HepG2 (cell line): ENCODE results near the gene FABP1. TPM values are rescaled to one million over a fixed set of nuclear protein-coding genes. Genes with fewer than 3 reads are reported as not detected.

Experiments
- AHDC1 ChIP-seq: sonication (generic); formaldehyde crosslinking; IDR thresholded peaks from 2 replicates; pipeline ENCODE4 v1.5.1; 2020; ENCODE audit warnings: mild to moderate bottlenecking, missing genetic modification reagents, borderline replicate concordance
- ATF6 ChIP-seq: sonication (generic); formaldehyde crosslinking; conservative IDR thresholded peaks from 2 replicates; pipeline ENCODE4 v1.4.0; 2020; ENCODE audit warnings: missing genetic modification reagents
- DBP ChIP-seq: sonication (generic); formaldehyde crosslinking; IDR thresholded peaks from 2 replicates; pipeline ENCODE4 v1.4.0; 2020; ENCODE audit warnings: missing genetic modification reagents; ENCODE audit errors: not compliant biosample characterization
- E2F2 ChIP-seq: sonication (generic); formaldehyde crosslinking; IDR thresholded peaks from 2 replicates; pipeline ENCODE4 v1.4.0; 2020; ENCODE audit warnings: missing genetic modification reagents, borderline replicate concordance
- FLYWCH1 ChIP-seq: sonication (generic); formaldehyde crosslinking; IDR thresholded peaks from 2 replicates; pipeline ENCODE4 v1.8.1; 2023; ENCODE audit warnings: mild to moderate bottlenecking, missing genetic modification reagents
- FOXA3 ChIP-seq: IDR thresholded peaks from 2 replicates; pipeline ENCODE4 v1.6.1; 2016; ENCODE audit warnings: missing genetic modification reagents, missing compliant biosample characterization
- KAT7 ChIP-seq: IDR thresholded peaks from 2 replicates; pipeline ENCODE4 v1.6.1; 2018; ENCODE audit warnings: borderline replicate concordance, missing compliant biosample characterization
- NCOA5 ChIP-seq: sonication (generic); formaldehyde crosslinking; IDR thresholded peaks from 2 replicates; pipeline ENCODE4 v1.4.0; 2020; ENCODE audit warnings: missing genetic modification reagents
- PHF20 ChIP-seq: sonication (generic); formaldehyde crosslinking; IDR thresholded peaks from 2 replicates; pipeline ENCODE4 v1.5.0; 2020; ENCODE audit warnings: mild to moderate bottlenecking, missing genetic modification reagents
- ZEB1 ChIP-seq: IDR thresholded peaks from 2 replicates; pipeline ENCODE4 v1.6.1; 2012; ENCODE audit warnings: mild to moderate bottlenecking, low read depth, inconsistent platforms; ENCODE audit not compliant: insufficient replicate concordance
- ZNF17 ChIP-seq: sonication (generic); formaldehyde crosslinking; IDR thresholded peaks from 2 replicates; pipeline ENCODE4 v1.5.0; 2020; ENCODE audit warnings: mild to moderate bottlenecking, missing genetic modification reagents
- ZNF207 ChIP-seq: fragments of 450-650 bp; IDR thresholded peaks from 2 replicates; pipeline ENCODE4 v1.6.1; 2016; ENCODE audit warnings: antibody characterized with exemption, borderline replicate concordance
- ZNF496 ChIP-seq: sonication (generic); formaldehyde crosslinking; IDR thresholded peaks from 2 replicates; pipeline ENCODE4 v1.8.1; 2023; ENCODE audit warnings: mild to moderate bottlenecking, moderate library complexity, missing genetic modification reagents; ENCODE audit not compliant: insufficient replicate concordance
- ZNF512 ChIP-seq: sonication (generic); formaldehyde crosslinking; IDR thresholded peaks from 2 replicates; pipeline ENCODE4 v1.4.0; 2020; ENCODE audit warnings: mild to moderate bottlenecking, missing genetic modification reagents
- ZNF558 ChIP-seq: sonication (generic); formaldehyde crosslinking; IDR thresholded peaks from 2 replicates; pipeline ENCODE4 v1.9.0; 2022; ENCODE audit warnings: mild to moderate bottlenecking, missing genetic modification reagents, borderline replicate concordance
- ZNF580 ChIP-seq: IDR thresholded peaks from 2 replicates; pipeline ENCODE4 v1.6.1; 2016; ENCODE audit warnings: low read depth, borderline replicate concordance
- ZNF616 ChIP-seq: sonication (generic); formaldehyde crosslinking; IDR thresholded peaks from 2 replicates; pipeline ENCODE4 v1.5.0; 2020; ENCODE audit warnings: low read depth, mild to moderate bottlenecking, missing genetic modification reagents
- ZNF776 ChIP-seq: sonication (generic); formaldehyde crosslinking; IDR thresholded peaks from 2 replicates; pipeline ENCODE4 v1.4.0; 2020; ENCODE audit warnings: mild to moderate bottlenecking, missing genetic modification reagents
- ZSCAN29 ChIP-seq: sonication (generic); formaldehyde crosslinking; conservative IDR thresholded peaks from 2 replicates; pipeline ENCODE4 v1.4.0; 2020; ENCODE audit warnings: mild to moderate bottlenecking, missing genetic modification reagents
- polyA plus RNA-seq, 8 experiments: library from polyadenylated mRNA; depleted of rRNA in 3 of 8; stranded (reverse) in 7 of 8; unstranded in 1 of 8; fragments of >200 nt; fragmentation: Illumina TruSeq in 4 of 8; extraction: Trizol in 4 of 8; gene quantifications; 2 replicates each; pipeline versions ENCODE4 v1.2.1 to v1.2.3, GENCODE V29; 2011 to 2016; ENCODE audit warnings: low read depth in 4 of 8, missing spikeins in 1 of 8, mixed read lengths in 1 of 8; ENCODE audit not compliant: insufficient read depth in 1 of 8
- total RNA-seq, 5 experiments: library from RNA; depleted of rRNA; stranded (reverse); fragments of >200 nt; fragmentation: Illumina TruSeq; extraction: Trizol; gene quantifications; 2 replicates each; pipeline ENCODE4 v1.2.3, GENCODE V29; 2016; ENCODE audit warnings: low read depth in 1 of 5

Gene FABP1
- total and polyA plus RNA-seq, 2 of the 13 experiments (the other 11 are each of a cell fraction or from before 2014, with no cell fraction given), result 644 to 1,608 TPM

GRCh38 chr2:88136817-88137216 is 9.0 kb upstream of the FABP1 start (continued):
- TF ChIP-seq ZEB1, result no peak
- TF ChIP-seq FOXA3 (CRISPR knock-in tag), result peak; percentile 81
- no peak for TF ChIP-seq DBP (CRISPR knock-in tag)
- no peak for TF ChIP-seq PHF20
- TF ChIP-seq ZSCAN29 (CRISPR knock-in tag), result no peak
- peak; percentile 71; the same call in 1 of the 2 replicates for TF ChIP-seq KAT7 (CRISPR knock-in tag)
- no peak for TF ChIP-seq ZNF496 (CRISPR knock-in tag)
- no peak for TF ChIP-seq E2F2 (CRISPR knock-in tag)
- no peak for TF ChIP-seq ZNF776 (CRISPR knock-in tag)
- no peak for TF ChIP-seq AHDC1 (CRISPR knock-in tag)
- no peak for TF ChIP-seq ATF6 (CRISPR knock-in tag)
- no peak for TF ChIP-seq ZNF17 (CRISPR knock-in tag)
- no peak for TF ChIP-seq FLYWCH1 (CRISPR knock-in tag)
- no peak for TF ChIP-seq ZNF207
- no peak for TF ChIP-seq NCOA5 (CRISPR knock-in tag)
- no peak for TF ChIP-seq ZNF558 (CRISPR knock-in tag)
- TF ChIP-seq ZNF616 (CRISPR knock-in tag), result no peak
- no peak for TF ChIP-seq ZNF512 (CRISPR knock-in tag)
- TF ChIP-seq ZNF580 (CRISPR knock-in tag), result no peak
